Uterus (tissue), 4 donors: ENCODE data around the gene CAMK1D. TPM values are rescaled to one million over a fixed set of nuclear protein-coding genes. Genes with fewer than 3 reads are reported as not detected.

Experiments used
- DNase-seq, 2 donors: peaks; one replicate each; pipeline ENCODE4 v3.0.0-alpha.2; 2019 to 2020
- H3K27ac ChIP-seq, 2 donors: fragments of 200-600 bp; sonication (generic); 1 replicate in 1 of 2; 2 replicates in 1 of 2; pipeline ENCODE4 v1.5.1; 2016 to 2018
- H3K27me3 ChIP-seq, 2 donors: fragments of 200-600 bp; sonication (generic); one replicate each; pipeline ENCODE4 v1.5.1; 2018 to 2019; ENCODE audit warnings: control low read depth in 1 of 2
- H3K36me3 ChIP-seq, 2 donors: fragments of 200-600 bp; sonication (generic); one replicate each; pipeline ENCODE4 v1.5.1; 2019; ENCODE audit warnings: control low read depth in 1 of 2
- H3K4me1 ChIP-seq, 2 donors: fragments of 200-600 bp; sonication (generic); one replicate each; pipeline ENCODE4 v1.5.1; 2018 to 2019; ENCODE audit warnings: control low read depth in 1 of 2
- H3K4me3 ChIP-seq, 2 donors: fragments of 200-600 bp; sonication (generic); 1 replicate in 1 of 2; 2 replicates in 1 of 2; pipeline ENCODE4 v1.5.1; 2018 to 2019; ENCODE audit warnings: mild to moderate bottlenecking in 1 of 2
- H3K9me3 ChIP-seq, 2 donors: fragments of 200-600 bp; sonication (generic); one replicate each; pipeline ENCODE4 v1.5.1; 2019; ENCODE audit warnings: control low read depth in 1 of 2
- POLR2A ChIP-seq, 2 donors: fragments of 450-650 bp; IDR thresholded peaks; one replicate each; pipeline ENCODE4 v1.6.1; 2016; ENCODE audit warnings: antibody characterized with exemption in 2 of 2, mild to moderate bottlenecking in 1 of 2, moderate library complexity in 1 of 2
- intact Hi-C: fragments of 100-400 bp; cut with DNase I; formaldehyde crosslinking; loops from one replicate; pipeline ENCODE4 v1.15.1; 2023; ENCODE audit warnings: low total_unique reads
- total RNA-seq, 4 donors: library from RNA; depleted of rRNA in 3 of 4; stranded (reverse); fragments of >200 nt in 3 of 4; gene quantifications; one replicate each; pipeline versions ENCODE4 v1.1.0 to v1.2.4, GENCODE V29; 2014 to 2023
- TF ChIP-seq, protein P1 (sequence below), 4 experiments: fragments of 200-600 bp in 2 of 4; fragments of 450-650 bp in 2 of 4; sonication (generic) in 2 of 4; IDR thresholded peaks; one replicate each; pipeline ENCODE4 v1.5.1; 2016 to 2019; ENCODE audit warnings: antibody characterized with exemption in 4 of 4, mild to moderate bottlenecking in 2 of 4, moderate library complexity in 1 of 4
- donor health status: DM: yes; HTN: yes; CAD: no.

Gene CAMK1D
- total RNA-seq, 4 donors from 2014 or later, result 3.5 to 48.4 (median 10.8) TPM

GRCh38 chr10:12427276-12427675, 77.9 kb downstream of the CAMK1D start:
- Histone ChIP-seq H3K4me3 (no peak overlapping the region), H3K4me1 (no peaks in the 10 kb centered on the region), H3K36me3 (no peaks in the 10 kb centered on the region), H3K27ac (no peak overlapping the region), H3K27me3 (no peaks in the 10 kb centered on the region), H3K9me3 (no peaks in the 10 kb centered on the region)
- no peak for DNase-seq
- TF ChIP-seq, protein P1, sequence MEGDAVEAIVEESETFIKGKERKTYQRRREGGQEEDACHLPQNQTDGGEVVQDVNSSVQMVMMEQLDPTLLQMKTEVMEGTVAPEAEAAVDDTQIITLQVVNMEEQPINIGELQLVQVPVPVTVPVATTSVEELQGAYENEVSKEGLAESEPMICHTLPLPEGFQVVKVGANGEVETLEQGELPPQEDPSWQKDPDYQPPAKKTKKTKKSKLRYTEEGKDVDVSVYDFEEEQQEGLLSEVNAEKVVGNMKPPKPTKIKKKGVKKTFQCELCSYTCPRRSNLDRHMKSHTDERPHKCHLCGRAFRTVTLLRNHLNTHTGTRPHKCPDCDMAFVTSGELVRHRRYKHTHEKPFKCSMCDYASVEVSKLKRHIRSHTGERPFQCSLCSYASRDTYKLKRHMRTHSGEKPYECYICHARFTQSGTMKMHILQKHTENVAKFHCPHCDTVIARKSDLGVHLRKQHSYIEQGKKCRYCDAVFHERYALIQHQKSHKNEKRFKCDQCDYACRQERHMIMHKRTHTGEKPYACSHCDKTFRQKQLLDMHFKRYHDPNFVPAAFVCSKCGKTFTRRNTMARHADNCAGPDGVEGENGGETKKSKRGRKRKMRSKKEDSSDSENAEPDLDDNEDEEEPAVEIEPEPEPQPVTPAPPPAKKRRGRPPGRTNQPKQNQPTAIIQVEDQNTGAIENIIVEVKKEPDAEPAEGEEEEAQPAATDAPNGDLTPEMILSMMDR (IDR thresholded peaks at IDR 0.05), result no peak
- no peak for TF ChIP-seq POLR2A (IDR thresholded peaks at IDR 0.05)
- intact Hi-C loops, result no loop called here

GRCh38 chr10:12428447-12429135, 79.2 kb downstream of the CAMK1D start:
- intact Hi-C loops, result no loop called here
- no peak for TF ChIP-seq POLR2A (IDR thresholded peaks at IDR 0.05)
- TF ChIP-seq, protein P1 (IDR thresholded peaks at IDR 0.05), result no peak
- Histone ChIP-seq H3K36me3 (no peaks in the 10 kb centered on the region), H3K27ac (no peak overlapping the region), H3K4me1 (no peaks in the 10 kb centered on the region), H3K27me3 (no peaks in the 10 kb centered on the region), H3K4me3 (no peak overlapping the region), H3K9me3 (no peaks in the 10 kb centered on the region)
- DNase-seq, result no peak

DNA sequence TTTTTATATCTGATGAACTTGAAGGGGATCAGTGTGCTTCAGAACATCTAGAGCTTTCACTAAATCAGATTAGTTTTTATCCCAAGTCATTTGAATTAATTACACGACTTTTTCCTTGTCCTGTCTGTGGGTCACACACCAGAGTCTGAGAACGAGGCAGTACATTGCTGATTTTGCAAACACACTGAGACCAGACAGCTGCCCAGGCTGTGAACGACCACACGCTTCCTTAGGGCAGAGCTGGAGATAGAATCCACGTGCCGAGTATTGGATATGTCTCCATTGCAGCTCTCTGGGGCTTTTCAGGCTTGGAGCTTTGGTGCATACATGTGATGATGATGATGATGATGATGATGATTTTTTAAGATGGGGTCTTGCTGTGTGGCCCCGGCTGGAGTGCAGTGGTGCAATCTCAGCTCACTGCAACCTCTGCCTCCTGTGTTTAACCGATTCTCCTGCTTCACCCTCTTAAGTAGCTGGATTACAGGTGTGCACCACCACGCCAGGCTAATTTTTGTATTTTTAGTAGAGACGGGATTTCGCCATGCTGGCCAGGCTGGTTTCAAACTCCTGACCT, 81.1 kb downstream of the CAMK1D start:
- Histone ChIP-seq H3K9me3 (no peaks in the 10 kb centered on the region), H3K4me3 (no peak overlapping the region), H3K4me1 (no peaks in the 10 kb centered on the region), H3K27ac (no peak overlapping the region), H3K27me3 (no peaks in the 10 kb centered on the region), H3K36me3 (no peaks in the 10 kb centered on the region)
- TF ChIP-seq, protein P1 (IDR thresholded peaks at IDR 0.05), result no peak
- intact Hi-C loops, result no loop called here
- DNase-seq, result no peak

- H3K27ac ChIP-seq, result no peak overlapping the region
- intact Hi-C loops, result no loop called here
- H3K27me3 ChIP-seq, result no peaks in the 10 kb centered on the region
- no peaks in the 10 kb centered on the region for H3K36me3 ChIP-seq
- no peak for TF ChIP-seq POLR2A (IDR thresholded peaks at IDR 0.05)
- TF ChIP-seq, protein P1 (IDR thresholded peaks at IDR 0.05), result no peak
- no peak overlapping the region for H3K4me3 ChIP-seq
- DNase-seq, result peak in 1 of 2 donors; percentile 47
- H3K4me1 ChIP-seq, result no peaks in the 10 kb centered on the region
- H3K9me3 ChIP-seq, result no peaks in the 10 kb centered on the region
These were observed 82.1 kb downstream of the CAMK1D start for GRCh38 chr10:12431151-12432101.
